Urinary bladder (tissue), 4 donors: ENCODE data around the gene POFUT2. TPM values are rescaled to one million over a fixed set of nuclear protein-coding genes. Genes with fewer than 3 reads are reported as not detected.

Experiments used
- DNase-seq: peaks from one replicate; pipeline ENCODE4 v3.0.0-alpha.2; 2015; ENCODE audit errors: extremely low spot score
- H3K27ac ChIP-seq: one replicate; pipeline ENCODE4 v1.5.1; 2013; ENCODE audit warnings: low read depth, mild to moderate bottlenecking, moderate library complexity
- H3K36me3 ChIP-seq: one replicate; pipeline ENCODE4 v1.6.1; 2013; ENCODE audit warnings: mild to moderate bottlenecking, moderate library complexity; ENCODE audit not compliant: insufficient read depth
- H3K4me1 ChIP-seq: one replicate; pipeline ENCODE4 v1.6.1; 2013; ENCODE audit warnings: mild to moderate bottlenecking, moderate library complexity; ENCODE audit not compliant: insufficient read depth
- H3K4me3 ChIP-seq: one replicate; pipeline ENCODE4 v1.5.1; 2013; ENCODE audit warnings: low read depth, low read length
- WGBS: extraction: QIAGEN DNeasy Blood & Tissue Kit; methylation state at CpG from one replicate; pipeline ENCODE4 v1.1.7; 2013; 5-methylcytosine and 5-hydroxymethylcytosine counted together
- polyA plus RNA-seq: library from polyadenylated mRNA; stranded (reverse); fragments of 200-250 nt; gene quantifications from one replicate; pipeline ENCODE4 v1.2.3, GENCODE V29; 2013
- total RNA-seq: library from RNA; depleted of rRNA; stranded (reverse); fragments of >200 nt; gene quantifications from one replicate; pipeline ENCODE4 v1.2.3, GENCODE V29; 2014
- donor health status: healthy with polysubstance abuse.
- donor health status: healthy.

The POFUT2 gene
- total and polyA plus RNA-seq, 2 donors: 26.3 to 36.3 TPM

DNA sequence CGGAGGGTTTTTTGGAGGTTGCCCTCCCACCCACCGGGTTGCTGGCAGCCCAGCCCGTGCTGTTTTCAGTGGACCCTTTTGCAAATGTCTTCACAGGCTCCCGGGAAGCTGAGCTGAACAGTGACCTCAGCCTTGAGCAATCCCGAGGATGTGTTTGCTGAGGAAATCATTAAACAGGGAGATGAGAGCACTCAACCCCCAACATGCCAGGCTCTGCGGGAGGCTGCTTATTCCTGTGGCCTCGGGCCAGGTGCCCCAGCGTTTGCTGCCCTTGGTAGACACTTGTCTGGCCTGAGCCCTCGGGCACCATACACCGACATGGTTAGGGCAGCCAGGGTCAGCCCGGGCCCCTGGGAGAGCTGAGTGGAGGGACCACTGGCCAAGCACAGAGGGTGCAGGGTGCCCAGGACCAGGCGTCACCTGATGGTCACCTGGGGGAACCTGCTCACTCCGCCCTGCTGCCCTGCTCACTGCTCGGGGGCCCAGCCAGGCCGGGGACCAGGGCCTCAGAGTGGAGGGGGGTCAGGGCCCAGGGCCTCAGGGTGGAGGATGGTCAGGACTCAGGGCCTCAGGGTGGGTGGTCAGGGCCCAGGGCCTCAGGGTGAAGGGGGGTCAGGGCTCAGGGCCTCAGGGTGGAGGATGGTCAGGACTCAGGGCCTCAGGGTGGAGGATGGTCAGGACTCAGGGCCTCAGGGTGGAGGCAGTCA lies 42.5 kb upstream of the POFUT2 start:
- no peaks in the 10 kb centered on the region for H3K4me1 ChIP-seq
- WGBS: 40% methylated on average over 15 of the region's 15 CpGs
- DNase-seq: no peak
- no peaks in the 10 kb centered on the region for H3K36me3 ChIP-seq
- H3K4me3 ChIP-seq: no peak overlapping the region
- H3K27ac ChIP-seq: no peak overlapping the region

- Histone ChIP-seq H3K27ac (no peak overlapping the region), H3K4me3 (no peak overlapping the region), H3K36me3 (no peaks in the 10 kb centered on the region), H3K4me1 (no peaks in the 10 kb centered on the region)
- 71% methylated on average over 30 of the region's 30 CpGs for WGBS
- DNase-seq: no peak
These were observed 41.8 kb upstream of the POFUT2 start for GRCh38 chr21:45329261-45330074.

DNA sequence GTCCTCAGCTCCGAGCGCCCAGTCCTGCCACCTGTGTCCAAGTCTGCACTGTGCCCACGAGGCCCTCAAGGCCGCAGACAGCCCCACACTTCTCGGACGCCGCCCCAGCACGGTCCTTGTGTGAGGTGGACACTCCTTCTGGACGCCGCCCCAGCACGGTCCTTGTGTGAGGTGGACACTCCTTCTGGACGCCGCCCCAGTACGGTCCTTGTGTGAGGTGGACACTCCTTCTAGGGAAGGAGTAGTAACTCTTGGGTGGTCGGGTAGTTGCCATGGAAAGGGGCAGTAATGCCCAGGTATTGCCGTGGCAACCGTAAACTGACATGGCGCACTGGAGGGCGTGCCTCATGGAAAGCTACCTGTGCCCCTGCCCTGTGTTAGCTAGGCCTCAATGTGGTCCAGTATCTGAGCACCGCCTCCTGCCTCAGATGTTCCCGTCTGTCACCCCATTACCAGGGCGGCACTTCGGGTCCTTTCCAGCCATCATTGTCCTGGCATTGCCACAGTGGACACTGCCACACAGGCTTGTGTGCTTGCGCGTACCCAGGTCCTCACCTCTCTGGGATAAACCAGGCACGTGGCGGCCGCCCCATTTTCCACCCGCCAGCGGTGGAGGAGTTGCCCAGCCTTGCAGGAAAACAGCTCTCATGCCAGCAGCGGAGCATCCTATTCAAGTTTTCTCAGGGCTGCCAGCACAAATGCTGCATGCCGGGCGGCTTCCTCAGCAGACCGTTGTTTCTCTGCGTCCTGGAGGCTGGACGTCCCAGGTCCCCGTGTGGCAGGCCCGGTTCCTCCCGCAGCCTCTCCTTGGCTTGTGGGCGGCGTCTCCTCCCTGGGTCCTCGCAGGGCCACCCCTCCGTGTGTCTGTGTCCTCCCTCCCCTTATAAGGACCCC lies 40.8 kb upstream of the POFUT2 start:
- DNase-seq: no peak
- no peaks in the 10 kb centered on the region for H3K36me3 ChIP-seq
- H3K27ac ChIP-seq: no peak overlapping the region
- H3K4me1 ChIP-seq: no peaks in the 10 kb centered on the region
- WGBS: 91% methylated on average over 43 of the region's 43 CpGs
- H3K4me3 ChIP-seq: no peak overlapping the region

GRCh38 chr21:45327441-45328197 lies 39.9 kb upstream of the POFUT2 start:
- no peak overlapping the region for H3K27ac ChIP-seq
- no peaks in the 10 kb centered on the region for H3K4me1 ChIP-seq
- 87% methylated on average over 23 of the region's 23 CpGs for WGBS
- H3K36me3 ChIP-seq: no peaks in the 10 kb centered on the region
- no peak for DNase-seq
- no peak overlapping the region for H3K4me3 ChIP-seq

DNA sequence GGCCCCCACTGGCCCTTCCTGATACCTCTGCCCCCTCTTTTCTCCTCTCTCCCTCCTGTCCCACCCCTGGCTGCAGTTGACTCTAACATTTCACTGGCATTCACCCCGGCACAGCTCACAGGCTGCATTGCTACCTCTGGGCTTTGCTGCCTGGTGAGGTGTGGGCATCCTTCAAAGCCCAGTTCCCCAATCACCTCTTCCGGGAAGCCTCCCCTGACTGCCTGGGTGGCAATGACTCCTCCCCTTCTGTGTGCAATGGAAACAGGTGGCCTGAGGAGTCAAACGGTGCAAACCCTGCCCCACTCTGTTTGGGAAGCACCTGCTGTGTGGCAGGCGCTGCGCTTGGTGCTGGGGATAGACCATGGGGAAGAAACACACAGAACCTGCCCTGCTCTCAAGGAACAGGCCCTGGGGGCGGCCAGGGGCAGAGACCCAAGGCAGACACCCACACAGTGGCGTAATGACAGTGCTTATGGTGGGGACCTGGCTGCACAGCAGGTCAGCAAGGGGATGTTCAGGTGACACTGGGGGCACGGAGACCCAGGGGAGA lies 39.3 kb upstream of the POFUT2 start:
- 90% methylated on average over 8 of the region's 8 CpGs for WGBS
- no peak for DNase-seq
- Histone ChIP-seq H3K36me3 (no peaks in the 10 kb centered on the region), H3K4me1 (no peaks in the 10 kb centered on the region), H3K27ac (no peak overlapping the region), H3K4me3 (no peak overlapping the region)

- Histone ChIP-seq H3K36me3 (no peaks in the 10 kb centered on the region), H3K27ac (no peak overlapping the region), H3K4me1 (no peaks in the 10 kb centered on the region), H3K4me3 (no peak overlapping the region)
- DNase-seq: no peak
- WGBS: 86% methylated on average over 25 of the region's 25 CpGs
These were observed 38.6 kb upstream of the POFUT2 start for GRCh38 chr21:45326169-45326851.

GRCh38 chr21:45325206-45326168 lies 37.8 kb upstream of the POFUT2 start:
- DNase-seq: no peak
- H3K4me1 ChIP-seq: no peaks in the 10 kb centered on the region

GRCh38 chr21:45324489-45325205 lies 37.0 kb upstream of the POFUT2 start:
- 82% methylated on average over 27 of the region's 27 CpGs for WGBS
- no peak for DNase-seq
- Histone ChIP-seq H3K36me3 (no peaks in the 10 kb centered on the region), H3K4me1 (no peaks in the 10 kb centered on the region), H3K27ac (no peak overlapping the region), H3K4me3 (no peak overlapping the region)

More at GRCh38 chr21:45325206-45326168, 37.8 kb upstream of the POFUT2 start:
- H3K4me3 ChIP-seq: no peak overlapping the region
- no peak overlapping the region for H3K27ac ChIP-seq
- WGBS: 83% methylated on average over 32 of the region's 32 CpGs
- H3K36me3 ChIP-seq: no peaks in the 10 kb centered on the region

DNA sequence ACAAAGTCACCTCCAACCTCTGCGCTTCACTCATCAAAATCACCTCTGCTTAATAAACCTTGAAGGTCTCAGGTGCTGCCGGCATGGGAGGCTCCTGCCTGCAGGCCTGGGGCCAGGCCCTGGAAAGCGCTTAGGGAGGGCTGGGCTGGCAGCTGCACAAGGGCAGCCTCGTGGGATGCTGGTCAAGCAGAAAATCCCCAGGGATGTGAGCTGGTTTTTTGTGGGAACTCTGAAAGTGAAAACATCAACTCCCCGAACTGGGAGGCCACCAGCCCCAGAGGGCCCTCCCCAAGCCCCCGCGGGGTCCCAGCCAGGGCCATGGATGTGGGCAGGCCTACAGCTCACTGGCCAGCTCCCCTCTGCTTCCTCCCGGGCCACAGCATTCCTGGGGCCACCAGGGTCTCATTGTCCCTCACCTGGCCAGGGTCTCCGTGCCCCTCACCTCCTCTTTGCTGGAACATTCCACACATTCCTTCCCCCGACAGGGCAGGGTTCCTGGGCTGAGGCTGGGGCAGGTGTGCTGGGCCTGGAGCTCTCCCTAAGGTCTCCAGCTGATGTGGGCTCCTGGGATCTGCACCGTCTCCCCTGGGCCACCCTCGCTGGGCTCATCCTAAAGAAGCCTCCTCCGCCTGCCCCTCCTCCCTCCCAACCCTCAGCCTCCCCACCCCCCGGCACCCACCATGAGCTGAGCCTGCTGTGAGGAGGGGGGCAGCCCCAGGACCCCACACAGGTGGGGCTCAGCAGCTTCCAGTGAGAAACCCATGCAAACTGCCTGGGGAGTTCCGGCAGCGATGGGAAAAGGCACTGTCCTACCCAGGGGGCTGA lies 36.0 kb upstream of the POFUT2 start:
- no peaks in the 10 kb centered on the region for H3K4me1 ChIP-seq
- DNase-seq: no peak
- WGBS: 65% methylated on average over 16 of the region's 16 CpGs
- no peaks in the 10 kb centered on the region for H3K36me3 ChIP-seq
- no peak overlapping the region for H3K27ac ChIP-seq
- H3K4me3 ChIP-seq: no peak overlapping the region

- no peaks in the 10 kb centered on the region for H3K36me3 ChIP-seq
- DNase-seq: no peak
- H3K4me3 ChIP-seq: no peak overlapping the region
- H3K27ac ChIP-seq: no peak overlapping the region
- 67% methylated on average over 22 of the region's 22 CpGs for WGBS
- H3K4me1 ChIP-seq: no peaks in the 10 kb centered on the region
These were observed 35.3 kb upstream of the POFUT2 start for GRCh38 chr21:45322960-45323461.
